Melanocyte of skin (primary cell): Measurements from ENCODE around the gene ARAF. TPM values are rescaled to one million over a fixed set of nuclear protein-coding genes. Genes with fewer than 3 reads are reported as not detected.

Source experiments
- small RNA-seq, 2 donors: library from RNA; depleted of rRNA; stranded (forward); fragments of <200 nt; gene quantifications; one replicate each; pipeline ENCODE3, GENCODE V24; 2012
- total RNA-seq, 2 donors: library from RNA; depleted of rRNA; stranded (reverse); fragments of >200 nt; gene quantifications; 2 replicates each; pipeline ENCODE4 v1.2.3, GENCODE V29; 2012

The ARAF gene
- 10 to 100 TPM; 18.6 to 19.3 TPM for total RNA-seq

DNA sequence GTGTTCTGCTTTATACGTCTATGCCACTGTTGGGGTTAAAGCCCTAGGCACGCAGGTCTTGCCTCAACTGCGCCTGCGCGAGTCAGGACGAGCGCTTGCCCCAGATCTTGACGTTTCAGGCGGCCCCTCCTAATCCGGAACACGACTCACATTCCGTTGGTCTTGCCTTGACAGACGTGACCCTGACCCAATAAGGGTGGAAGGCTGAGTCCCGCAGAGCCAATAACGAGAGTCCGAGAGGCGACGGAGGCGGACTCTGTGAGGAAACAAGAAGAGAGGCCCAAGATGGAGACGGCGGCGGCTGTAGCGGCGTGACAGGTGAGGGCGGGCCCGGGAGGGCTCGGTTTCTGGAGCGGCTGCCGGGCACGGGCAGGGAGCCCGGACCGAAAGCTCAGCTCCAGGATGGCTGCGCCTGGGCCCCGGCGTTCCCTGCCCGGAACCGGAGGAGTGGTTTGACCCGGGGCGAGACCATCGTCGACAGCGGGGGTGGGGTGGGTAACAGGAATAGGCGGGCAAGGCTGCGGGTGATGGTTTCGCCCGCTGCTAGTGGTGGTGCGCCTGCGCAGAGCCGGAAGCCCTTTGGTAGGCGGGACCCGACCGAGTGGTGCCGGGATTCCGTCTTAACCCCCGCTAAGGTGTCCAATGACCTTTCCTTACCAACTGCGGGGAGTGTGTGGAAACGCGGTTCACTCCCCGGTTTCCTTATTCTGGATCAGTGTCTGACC is at the start of gene ARAF:
Gene ARAF (plus strand): TSS at position 272 of the 725 bp plus-strand sequence. CDS start 1,763 bp downstream, outside the sequence.

DNA sequence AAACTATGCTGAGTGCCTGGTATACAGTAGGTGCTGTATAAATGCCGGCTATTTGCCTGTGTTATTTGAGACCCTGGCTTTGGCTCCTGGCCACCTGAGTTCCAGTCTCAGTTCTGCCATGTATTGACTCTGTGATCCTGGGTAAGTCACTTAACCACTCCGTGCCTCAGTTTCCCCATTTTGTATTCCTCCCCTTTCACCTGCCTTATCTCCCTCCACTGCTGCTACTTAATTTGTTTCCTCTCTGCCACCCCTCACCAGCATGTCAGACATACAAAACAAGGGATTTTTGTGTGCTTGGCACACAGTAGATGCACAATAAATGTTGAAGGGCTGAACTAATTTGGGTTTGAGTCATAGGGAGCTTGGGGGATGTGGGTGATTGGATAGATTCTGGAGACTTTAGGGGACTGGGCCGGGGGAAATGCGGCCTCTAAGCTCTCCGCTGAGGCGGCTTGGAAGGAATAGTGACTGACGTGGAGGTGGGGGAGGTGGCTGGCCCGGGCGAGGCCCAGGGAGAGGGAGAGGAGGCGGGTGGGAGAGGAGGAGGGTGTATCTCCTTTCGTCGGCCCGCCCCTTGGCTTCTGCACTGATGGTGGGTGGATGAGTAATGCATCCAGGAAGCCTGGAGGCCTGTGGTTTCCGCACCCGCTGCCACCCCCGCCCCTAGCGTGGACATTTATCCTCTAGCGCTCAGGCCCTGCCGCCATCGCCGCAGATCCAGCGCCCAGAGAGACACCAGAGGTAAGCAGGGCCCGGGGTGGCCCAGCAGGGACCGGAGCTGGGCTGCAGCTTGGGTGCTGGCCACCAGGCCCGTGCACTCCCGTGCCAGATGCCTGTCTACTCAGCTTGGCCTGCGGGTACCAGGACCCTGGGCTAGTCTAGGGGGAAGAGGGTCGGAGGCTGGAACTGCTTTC is 21.0 kb downstream of the ARAF start, which contains the start of gene TIMP1:
Gene TIMP1 (plus strand): TSS at position 706 of the 917 bp plus-strand sequence. CDS start 980 bp downstream, outside the sequence.

DNA sequence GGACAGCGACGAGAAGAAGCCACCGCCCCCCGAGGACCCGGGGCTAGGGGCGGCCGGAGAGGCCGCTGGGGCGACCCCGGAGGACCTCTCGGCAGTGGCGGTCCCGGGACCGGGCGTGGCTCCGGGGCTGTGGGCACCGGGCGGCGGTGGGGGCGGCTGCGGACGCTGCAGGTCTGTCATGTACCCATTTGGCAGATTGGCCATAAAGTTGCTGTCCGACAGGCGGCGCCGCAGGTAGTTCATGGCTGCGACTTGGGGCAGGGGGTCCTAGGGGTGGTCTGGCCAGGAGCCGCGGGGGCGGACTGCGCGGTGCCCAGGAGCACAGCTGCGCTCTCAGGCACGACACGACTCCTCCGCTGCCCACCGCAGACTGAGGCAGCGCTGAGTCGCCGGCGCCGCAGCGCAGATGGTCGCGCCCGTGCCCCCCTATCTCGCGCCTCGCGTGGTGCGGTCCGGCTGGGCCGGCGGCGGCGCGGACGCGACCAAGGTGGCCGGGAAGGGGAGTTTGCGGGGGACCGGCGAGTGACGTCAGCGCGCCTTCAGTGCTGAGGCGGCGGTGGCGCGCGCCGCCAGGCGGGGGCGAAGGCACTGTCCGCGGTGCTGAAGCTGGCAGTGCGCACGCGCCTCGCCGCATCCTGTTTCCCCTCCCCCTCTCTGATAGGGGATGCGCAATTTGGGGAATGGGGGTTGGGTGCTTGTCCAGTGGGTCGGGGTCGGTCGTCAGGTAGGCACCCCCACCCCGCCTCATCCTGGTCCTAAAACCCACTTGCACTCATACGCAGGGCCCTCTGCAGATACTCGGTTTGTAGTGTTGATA is 58.7 kb downstream of the ARAF start, which contains the start of gene SYN1:
Gene SYN1 (minus strand): TSS at position 372 of the 817 bp plus-strand sequence. CDS start 129 bp downstream, at position 243.

Small RNA genes within 50 kb of the gene (small RNA-seq; reads per million reads assigned to genes)
- 0 reads per million in 2 donors for gene MIR4769

Other genes starting within 250 kb of the ARAF start
- under 1 TPM in 1 of 2 donors, not detected in 1; under 0.01 TPM for gene ZNF157, start 190.6 kb upstream of the ARAF start, total RNA-seq
- 1 to 10 TPM; 5.3 to 6.2 TPM for gene ZNF41, start 78.0 kb upstream of the ARAF start, total RNA-seq
- 10 to 100 TPM; 61.3 to 63.3 TPM for gene TIMP1, start 21.2 kb downstream of the ARAF start, total RNA-seq
- not detected for gene SYN1, start 58.7 kb downstream of the ARAF start, total RNA-seq
- under 1 TPM; under 0.01 to 0.33 TPM for gene CFP, start 68.7 kb downstream of the ARAF start, total RNA-seq
- 10 to 100 TPM; 19.6 to 24.6 TPM for gene ELK1, start 89.4 kb downstream of the ARAF start, total RNA-seq
- 10 to 100 TPM; 79.5 to 97.2 TPM for gene UXT, start 98.0 kb downstream of the ARAF start, total RNA-seq